HG02852 (cell line): ENCODE results near the gene SSC5D.

ENCODE experiments used
- ATAC-seq: cut with Tn5 transposase; IDR thresholded peaks from one replicate; pipeline ENCODE4 v1.9.1; 2021; ENCODE audit warnings: mild to moderate bottlenecking, moderate library complexity; ENCODE audit not compliant: unreplicated experiment

The SSC5D gene

GRCh38 chr19:55535173-55535964, 47.1 kb downstream of the SSC5D start:
- no peak for ATAC-seq

- ATAC-seq: no peak
Observed at GRCh38 chr19:55535965-55536350, 47.7 kb downstream of the SSC5D start.

- no peak for ATAC-seq
Observed at GRCh38 chr19:55536366-55536765, 48.1 kb downstream of the SSC5D start.

GRCh38 chr19:55536951-55537740, 48.9 kb downstream of the SSC5D start, which contains the start of gene SBK2:
TSS of gene SBK2 (minus strand) at chr19:55537133. CDS start at chr19:55536294, 839 bp downstream.
- no peak for ATAC-seq

GRCh38 chr19:55537741-55538111, 49.5 kb downstream of the SSC5D start:
- no peak for ATAC-seq

GRCh38 chr19:55538132-55538531, 49.9 kb downstream of the SSC5D start:
- ATAC-seq: no peak

GRCh38 chr19:55539090-55539984, 51.1 kb downstream of the SSC5D start:
- no peak for ATAC-seq

GRCh38 chr19:55540619-55541018, 52.4 kb downstream of the SSC5D start:
- no peak for ATAC-seq

- ATAC-seq: no peak
Observed at GRCh38 chr19:55541091-55541490, 52.9 kb downstream of the SSC5D start.

- no peak for ATAC-seq
Observed at GRCh38 chr19:55542292-55542855, 54.1 kb downstream of the SSC5D start.

- no peak for ATAC-seq
Observed at GRCh38 chr19:55543567-55543966, 55.3 kb downstream of the SSC5D start.

- ATAC-seq: no peak
Observed at GRCh38 chr19:55544014-55544413, 55.8 kb downstream of the SSC5D start.

GRCh38 chr19:55544776-55545439, 56.7 kb downstream of the SSC5D start:
- no peak for ATAC-seq

- no peak for ATAC-seq
Observed at GRCh38 chr19:55545443-55545842, 57.2 kb downstream of the SSC5D start, which contains the start of gene SBK3. TSS of gene SBK3 (minus strand) at chr19:55545543. CDS start at chr19:55545543, 0 bp downstream.

GRCh38 chr19:55546011-55546410, 57.8 kb downstream of the SSC5D start:
- no peak for ATAC-seq

- ATAC-seq: no peak
Observed at GRCh38 chr19:55546822-55547614, 58.8 kb downstream of the SSC5D start.

GRCh38 chr19:55549500-55550320, 61.5 kb downstream of the SSC5D start:
- ATAC-seq: no peak

- ATAC-seq: no peak
Observed at GRCh38 chr19:55550321-55550650, 62.0 kb downstream of the SSC5D start.

- ATAC-seq: no peak
Observed at GRCh38 chr19:55552206-55552605, 64.0 kb downstream of the SSC5D start.
